BJ (cell line): ENCODE results near the gene CAMK1G. TPM values are rescaled to one million over a fixed set of nuclear protein-coding genes. Genes with fewer than 3 reads are reported as not detected.

Experiments used
- CTCF ChIA-PET: fragments of 350-600 bp; formaldehyde crosslinking; extraction: SDS; loops from one replicate; lab custom pipeline; 2021; ENCODE audit warnings: antibody characterized with exemption, inconsistent platforms; lab: Yijun Ruan, JAX
- POLR2A ChIA-PET: fragments of 300-600 bp; sonication (Branson Sonifier 250); formaldehyde crosslinking; extraction: SDS; loops from one replicate; lab custom pipeline; 2021; ENCODE audit warnings: antibody characterized with exemption; lab: Charles Lee
- DNase-seq: peaks from one replicate; pipeline ENCODE4 v3.0.0-alpha.2; 2011; ENCODE audit warnings: low read depth
- H3K27me3 ChIP-seq: 2 replicates; pipeline ENCODE4 v1.6.0; 2011; ENCODE audit warnings: low read length; ENCODE audit not compliant: control insufficient read depth, insufficient read depth
- H3K36me3 ChIP-seq: 2 replicates; pipeline ENCODE4 v1.5.1; 2011; ENCODE audit warnings: low read length; ENCODE audit not compliant: control insufficient read depth, insufficient read depth
- H3K4me3 ChIP-seq: 2 replicates; pipeline ENCODE4 v1.5.1; 2011; ENCODE audit warnings: low read depth, mild to moderate bottlenecking, control low read depth, low read length
- CTCF ChIP-seq: IDR thresholded peaks from 2 replicates; pipeline ENCODE4 v1.5.1; 2011; ENCODE audit warnings: low read depth, mild to moderate bottlenecking, control low read depth, inconsistent platforms, low read length, moderate library complexity; ENCODE audit not compliant: insufficient read depth
- polyA plus RNA-seq: library from polyadenylated mRNA; depleted of rRNA; stranded (reverse); fragments of >200 nt; gene quantifications from 2 replicates; pipeline ENCODE4 v1.2.3, GENCODE V29; 2011

Gene CAMK1G
- polyA plus RNA-seq, 1 experiment, result 1.5 TPM

- Histone ChIP-seq H3K4me3 (no peak overlapping the region), H3K36me3 (no peaks in the 10 kb centered on the region), H3K27me3 (no peaks in the 10 kb centered on the region)
- DNase-seq, result no peak
- TF ChIP-seq CTCF, result no peak
- CTCF ChIA-PET, result interaction anchor here (1.4 to 2.8 kb wide), 2 partner anchors 10 to 13 kb away, joined by 3 to 11 read pairs; no protein-coding TSS in a partner anchor
- POLR2A ChIA-PET, result no interaction called here
These were observed 27.3 kb upstream of the CAMK1G start for GRCh38 chr1:209556162-209556690.

DNA sequence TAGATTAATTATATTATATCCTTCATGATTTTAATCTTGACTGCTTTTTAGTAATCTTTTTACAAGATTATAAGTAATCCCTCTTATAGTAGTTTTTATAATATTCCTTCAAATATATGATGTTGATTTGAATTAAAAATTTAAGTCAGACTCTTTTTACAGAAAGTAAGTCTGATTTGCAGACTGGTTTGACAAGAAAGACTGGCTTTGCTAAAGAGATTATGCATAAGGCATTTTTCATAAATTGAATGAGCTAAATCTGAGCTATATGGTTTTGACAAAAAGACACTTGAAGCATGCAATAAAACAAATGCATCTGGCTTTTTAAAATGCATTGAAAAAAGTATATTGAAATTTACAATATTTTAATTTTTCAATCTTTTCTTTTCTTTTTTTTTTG lies 26.3 kb upstream of the CAMK1G start:
- DNase-seq, result no peak
- CTCF ChIA-PET, result interaction anchor here (1.4 to 2.8 kb wide), 2 partner anchors 9 to 12 kb away, joined by 3 to 11 read pairs; no protein-coding TSS in a partner anchor
- Histone ChIP-seq H3K4me3 (no peak overlapping the region), H3K27me3 (no peaks in the 10 kb centered on the region; the same call in 1 of the 2 replicates), H3K36me3 (no peaks in the 10 kb centered on the region)
- no peak for TF ChIP-seq CTCF
- POLR2A ChIA-PET, result no interaction called here

GRCh38 chr1:209560529-209560928 lies 23.0 kb upstream of the CAMK1G start:
- peaks cover 2% of the 10 kb centered on the region; the same call in 1 of the 2 replicates for H3K27me3 ChIP-seq
- CTCF ChIA-PET, result interaction anchor here (0.6 to 2.0 kb wide), 4 partner anchors 8 to 161 kb away, joined by 3 to 10 read pairs (median 4); no protein-coding TSS in a partner anchor
- no peak for DNase-seq
- no peak for TF ChIP-seq CTCF
- H3K36me3 ChIP-seq, result no peaks in the 10 kb centered on the region
- POLR2A ChIA-PET, result no interaction called here
- H3K4me3 ChIP-seq, result no peak overlapping the region

GRCh38 chr1:209560952-209561351 lies 22.6 kb upstream of the CAMK1G start:
- TF ChIP-seq CTCF, result no peak
- no peak overlapping the region for H3K4me3 ChIP-seq
- ChIA-PET CTCF (interaction anchor here (1.4 to 2.0 kb wide), 3 partner anchors 8 to 131 kb away, joined by 3 to 10 read pairs (median 4); no protein-coding TSS in a partner anchor), POLR2A (no interaction called here)
- H3K27me3 ChIP-seq, result peaks cover 2% of the 10 kb centered on the region; the same call in 1 of the 2 replicates
- no peak for DNase-seq
- H3K36me3 ChIP-seq, result no peaks in the 10 kb centered on the region

GRCh38 chr1:209561532-209561931 lies 22.0 kb upstream of the CAMK1G start:
- DNase-seq, result no peak
- peaks cover 2% of the 10 kb centered on the region for H3K27me3 ChIP-seq
- POLR2A ChIA-PET, result no interaction called here
- TF ChIP-seq CTCF, result no peak
- CTCF ChIA-PET, result interaction anchor here (1.1 to 2.0 kb wide), 3 partner anchors 8 to 131 kb away, joined by 3 to 10 read pairs (median 4); no protein-coding TSS in a partner anchor
- H3K4me3 ChIP-seq, result no peak overlapping the region
- no peaks in the 10 kb centered on the region for H3K36me3 ChIP-seq
